NCI-H69 (cell line): Measurements from ENCODE around the gene VPS13D.

Experiments
- DNase-seq: peaks from one replicate; lab custom pipeline; 2025; lab: John Stamatoyannopoulos, UW

Gene VPS13D

DNA sequence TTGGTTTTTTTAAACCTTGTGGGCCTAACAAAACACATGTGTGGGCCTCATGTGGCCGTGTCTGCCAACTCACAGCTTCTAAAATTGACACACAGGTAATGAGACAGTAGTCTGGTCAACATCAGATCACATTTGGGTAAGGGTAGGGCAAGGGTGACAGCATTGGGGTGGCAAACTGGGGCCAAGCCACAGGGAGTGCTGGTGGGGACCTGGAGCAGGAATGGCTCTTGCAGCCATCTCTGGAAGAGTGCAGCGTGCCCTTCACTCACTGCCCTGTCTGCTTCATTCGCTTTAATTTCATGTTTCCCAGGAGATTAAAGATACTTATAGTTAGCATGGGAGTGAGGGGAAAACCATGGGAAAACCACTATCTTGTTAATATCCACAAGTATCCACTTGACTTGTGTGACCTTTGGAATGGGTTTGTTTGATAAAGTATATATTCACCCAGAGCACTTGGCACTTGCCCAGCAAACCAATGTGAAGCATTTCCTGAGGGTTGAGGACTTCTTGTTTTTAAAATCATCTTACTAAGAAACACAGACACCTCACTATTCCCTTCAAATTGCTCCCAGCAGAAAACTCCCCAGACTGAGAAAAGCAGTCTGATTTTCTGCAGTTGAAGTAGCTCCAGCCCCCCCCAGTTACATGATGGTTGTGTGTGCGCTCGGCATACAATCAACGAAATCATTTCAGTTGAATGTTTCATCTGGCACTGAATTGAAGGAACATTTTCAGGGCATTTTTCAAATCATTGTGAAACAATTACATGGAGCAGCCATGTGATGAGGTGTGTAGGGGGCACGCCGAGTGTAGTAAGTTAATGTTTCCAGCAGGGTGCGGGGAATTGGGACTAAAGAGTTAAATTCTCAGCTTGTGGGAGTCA, 175.7 kb downstream of the VPS13D start:
- no peak for DNase-seq

DNA sequence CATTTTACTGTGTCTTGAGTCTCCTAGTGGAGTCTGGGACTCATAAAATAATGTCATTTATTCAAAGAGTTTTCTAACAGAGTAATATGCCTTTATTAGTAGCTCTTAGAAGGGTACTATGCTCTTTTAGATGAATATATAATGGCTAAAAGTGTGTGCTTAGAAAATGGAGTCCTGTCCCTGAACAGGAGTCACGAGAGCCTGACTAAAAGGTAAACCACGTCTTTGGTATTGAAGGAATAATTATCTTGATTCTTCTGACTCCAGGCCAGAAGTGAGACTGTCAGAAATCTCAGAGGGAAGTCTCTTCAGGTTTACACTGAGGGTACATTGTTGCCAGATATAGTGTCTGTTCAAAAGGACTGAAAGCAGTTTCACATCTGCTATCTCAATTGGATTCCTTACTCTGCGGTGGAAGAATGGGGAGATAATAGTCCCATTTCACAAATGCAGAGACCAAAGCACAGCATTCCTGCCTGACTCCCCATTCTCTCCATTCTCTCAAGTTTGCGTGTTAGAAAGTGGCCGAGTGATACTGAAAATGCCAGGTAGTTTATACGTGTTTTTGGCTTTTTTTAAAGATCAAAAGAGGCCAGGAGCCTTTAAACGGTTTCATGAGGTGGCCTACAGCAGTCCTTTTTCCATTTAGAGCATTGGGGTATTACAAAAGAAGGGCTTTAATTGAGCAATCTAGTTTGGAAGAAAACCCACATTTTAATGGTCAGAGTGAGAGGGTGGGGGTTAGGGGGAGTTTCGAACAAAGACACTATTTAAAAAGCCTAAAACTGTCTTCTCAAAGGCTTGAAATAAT, 176.6 kb downstream of the VPS13D start:
- no peak for DNase-seq

GRCh38 chr1:12407050-12407961, 177.5 kb downstream of the VPS13D start:
- DNase-seq: peak; percentile 3

- DNase-seq: no peak
Observed at GRCh38 chr1:12407962-12408454, 178.2 kb downstream of the VPS13D start.

GRCh38 chr1:12408662-12409061, 178.8 kb downstream of the VPS13D start:
- no peak for DNase-seq

- DNase-seq: no peak
Observed at GRCh38 chr1:12409681-12410080, 179.9 kb downstream of the VPS13D start.

DNA sequence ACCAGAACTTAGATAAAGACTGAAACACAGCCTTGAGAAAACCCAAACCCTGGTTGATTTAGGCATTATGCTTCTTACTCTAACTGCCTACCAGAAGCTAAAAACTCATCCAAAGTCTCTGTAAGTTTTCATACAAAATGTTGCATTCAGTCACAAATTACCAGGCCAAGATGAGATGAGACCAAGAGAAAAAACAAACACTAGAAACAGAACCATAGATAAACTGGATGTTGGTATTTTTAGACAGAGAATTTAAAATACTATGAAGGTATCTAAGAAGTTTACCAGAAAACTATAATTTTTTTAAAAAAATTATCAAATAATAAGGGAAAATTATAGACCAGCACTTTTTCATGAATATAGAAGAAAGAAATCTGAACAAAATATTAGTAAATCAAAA, 180.5 kb downstream of the VPS13D start:
- DNase-seq: no peak

- DNase-seq: no peak
Observed at GRCh38 chr1:12411098-12411497, 181.3 kb downstream of the VPS13D start.

DNA sequence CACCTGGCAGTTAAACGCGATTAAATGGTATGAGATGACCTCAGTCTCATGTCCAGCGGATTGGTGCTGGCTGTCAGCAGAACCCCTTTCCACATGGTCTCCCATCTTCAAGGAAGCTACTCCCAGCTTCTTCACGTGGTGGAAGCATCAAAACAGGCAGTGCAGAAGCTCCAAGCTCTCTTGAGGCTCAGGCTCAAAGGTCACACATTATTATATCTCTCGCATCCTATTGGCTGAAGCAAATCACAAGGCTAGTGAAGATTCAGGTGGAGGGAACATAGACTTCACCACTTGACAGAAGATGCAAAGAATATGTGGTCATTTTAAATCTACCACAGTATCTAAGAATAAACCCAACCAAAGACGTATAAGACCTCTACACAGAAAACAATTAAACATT, 181.9 kb downstream of the VPS13D start:
- DNase-seq: no peak

DNA sequence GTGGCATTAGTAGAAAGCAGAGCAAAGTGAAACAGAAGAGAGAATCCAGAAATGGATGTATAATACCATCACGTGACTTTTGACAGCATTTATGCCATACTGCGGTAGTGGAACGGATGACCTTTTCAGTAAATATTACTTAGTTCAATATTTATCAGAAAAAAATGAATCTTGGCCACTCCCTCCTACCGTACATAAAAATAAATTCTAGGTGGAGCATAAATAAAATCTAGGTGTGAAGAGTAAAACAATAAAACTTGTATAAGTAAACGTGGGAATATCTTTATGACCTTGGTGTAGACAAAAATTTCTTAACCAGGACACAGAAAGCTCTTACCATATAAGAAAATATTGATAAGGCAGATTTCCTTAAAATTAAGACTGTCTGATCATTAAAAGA, 182.6 kb downstream of the VPS13D start:
- no peak for DNase-seq

DNA sequence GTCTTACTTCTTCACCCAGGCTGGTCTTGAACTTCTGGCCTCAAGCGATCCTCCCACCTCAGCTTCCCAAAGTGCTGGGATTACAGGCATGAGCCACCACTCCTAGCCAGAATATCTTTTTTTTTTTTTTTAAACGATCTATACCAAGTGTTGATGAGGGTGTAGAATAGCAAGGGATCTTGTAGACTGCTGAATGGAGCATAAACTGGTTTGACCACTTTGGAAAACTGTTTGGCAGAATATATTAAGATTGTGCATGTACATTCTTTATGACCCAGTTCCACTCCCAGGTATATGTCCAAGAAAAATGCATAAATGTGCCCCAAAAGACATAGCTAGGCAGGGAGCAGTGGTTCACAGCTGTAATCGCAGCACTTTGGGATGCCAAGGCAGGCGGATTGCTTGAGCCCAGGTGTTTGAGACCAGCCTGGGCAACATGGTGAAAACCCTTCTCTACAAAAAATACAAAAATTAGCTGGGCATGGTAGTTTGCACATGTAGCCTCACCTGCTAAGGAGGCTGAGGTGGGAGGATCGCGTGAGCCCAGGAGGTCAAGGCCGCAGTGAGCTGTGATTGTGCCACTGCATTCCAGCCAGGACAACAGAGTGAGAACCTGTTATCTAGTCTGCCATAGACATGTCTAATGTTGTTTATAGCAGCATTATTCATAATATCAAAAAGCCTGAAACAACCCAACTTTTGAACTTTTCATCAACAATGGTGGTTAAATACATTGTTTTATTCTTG, 184.0 kb downstream of the VPS13D start:
- DNase-seq: no peak

DNA sequence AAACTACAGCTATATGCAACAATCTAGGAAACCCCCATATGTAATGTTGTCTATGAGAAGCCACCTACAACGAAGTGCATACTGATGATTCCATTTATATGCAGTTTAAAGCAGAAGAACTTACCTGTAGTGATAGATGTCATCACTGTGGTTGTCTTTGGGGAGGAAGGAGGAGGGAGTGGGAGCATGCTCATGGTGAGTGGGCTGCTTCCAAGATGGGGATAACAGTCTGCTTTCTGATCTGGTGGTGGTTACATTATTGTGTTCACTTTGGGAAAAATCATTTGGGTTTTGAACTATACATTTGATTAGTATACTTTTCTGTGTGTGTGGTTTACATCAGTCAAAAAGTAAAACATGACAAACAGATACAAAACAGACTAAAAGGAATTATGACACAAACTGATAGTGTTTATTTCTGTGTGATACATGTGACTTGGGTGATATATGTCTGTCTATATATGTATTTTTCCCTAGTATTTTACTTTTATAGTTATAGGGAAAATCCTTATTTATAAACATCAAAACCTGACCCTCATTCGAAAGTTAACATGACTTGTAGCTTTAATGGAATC, 184.7 kb downstream of the VPS13D start:
- no peak for DNase-seq

DNA sequence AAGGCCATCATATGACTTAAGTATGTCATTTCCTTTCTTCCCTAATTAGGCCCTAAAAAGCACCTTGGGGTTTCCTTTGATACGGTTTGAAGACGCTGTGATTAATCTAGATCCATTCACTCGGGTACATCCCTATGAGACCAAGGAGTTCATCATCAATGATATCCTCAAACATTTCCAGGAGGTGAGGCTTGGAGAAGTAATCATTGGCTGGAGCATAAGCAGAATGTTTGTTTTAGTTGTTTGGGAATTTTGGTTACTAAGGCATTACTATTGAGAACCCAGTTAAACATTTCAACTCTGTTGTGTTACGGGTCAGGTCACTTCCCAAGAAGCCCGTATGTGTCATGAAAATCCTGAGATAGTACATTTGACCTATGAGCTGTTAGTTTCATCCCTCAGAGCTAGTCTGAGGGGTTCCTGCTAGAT, 185.2 kb downstream of the VPS13D start:
- no peak for DNase-seq

DNA sequence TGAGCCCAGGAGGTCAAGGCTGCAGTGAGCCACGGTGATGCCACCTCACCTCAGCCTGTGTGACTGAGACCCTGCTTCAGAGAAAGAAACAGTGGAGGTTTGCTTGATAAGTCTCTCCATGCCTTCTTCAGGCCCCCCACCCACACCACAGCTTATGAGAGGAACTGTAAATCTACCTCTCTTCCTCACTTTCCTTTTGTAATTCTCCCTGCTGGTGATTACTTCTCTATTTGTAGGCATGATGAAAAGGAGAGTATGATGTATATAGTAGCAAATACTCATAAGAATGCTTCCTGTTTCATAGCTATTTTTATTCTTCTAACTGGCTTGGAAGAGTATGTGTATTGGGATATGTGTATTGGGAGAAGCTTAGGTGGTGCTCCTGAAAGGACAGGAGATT, 186.3 kb downstream of the VPS13D start:
- DNase-seq: no peak

DNA sequence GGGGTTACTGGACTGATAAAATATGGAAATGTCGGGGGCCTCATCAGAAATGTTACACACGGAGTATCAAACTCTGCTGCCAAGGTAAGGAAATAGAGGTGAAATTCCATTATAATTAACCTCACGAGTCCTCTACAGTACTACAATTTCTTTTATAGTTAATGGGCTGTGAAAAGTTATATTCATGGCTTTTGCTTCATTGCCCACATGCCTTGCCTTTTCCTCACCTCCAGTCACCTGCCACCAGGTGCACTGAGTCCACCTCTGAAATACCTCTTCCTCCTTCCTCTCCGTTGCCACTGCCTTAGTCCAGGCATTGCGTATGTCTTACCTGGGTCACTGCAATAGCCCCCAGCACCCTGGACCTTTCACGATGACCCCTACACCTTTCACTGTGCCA, 186.9 kb downstream of the VPS13D start:
- DNase-seq: no peak

DNA sequence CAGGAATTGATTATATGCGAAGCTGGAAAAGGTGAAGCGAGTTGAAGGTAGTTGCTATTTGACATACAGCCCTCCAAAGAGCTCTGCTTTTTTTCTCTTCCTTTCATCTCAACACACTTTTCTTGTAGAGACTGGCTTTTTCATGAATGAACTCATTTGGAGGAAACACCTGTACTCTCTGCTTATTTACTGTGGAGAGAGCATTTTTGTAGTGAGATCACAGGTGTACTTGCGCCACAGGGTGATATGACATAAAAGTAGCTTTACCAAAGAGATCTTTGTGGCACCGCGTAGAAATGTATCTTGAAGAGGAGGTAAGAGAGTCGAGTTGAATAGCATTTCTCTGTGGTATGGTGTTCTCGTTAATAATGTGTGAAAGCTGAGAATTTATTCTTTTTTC, 187.6 kb downstream of the VPS13D start:
- DNase-seq: no peak

GRCh38 chr1:12420171-12420570, 190.3 kb downstream of the VPS13D start:
- no peak for DNase-seq

- DNase-seq: peak; percentile 4
Observed at GRCh38 chr1:12422488-12422887, 192.7 kb downstream of the VPS13D start.

DNA sequence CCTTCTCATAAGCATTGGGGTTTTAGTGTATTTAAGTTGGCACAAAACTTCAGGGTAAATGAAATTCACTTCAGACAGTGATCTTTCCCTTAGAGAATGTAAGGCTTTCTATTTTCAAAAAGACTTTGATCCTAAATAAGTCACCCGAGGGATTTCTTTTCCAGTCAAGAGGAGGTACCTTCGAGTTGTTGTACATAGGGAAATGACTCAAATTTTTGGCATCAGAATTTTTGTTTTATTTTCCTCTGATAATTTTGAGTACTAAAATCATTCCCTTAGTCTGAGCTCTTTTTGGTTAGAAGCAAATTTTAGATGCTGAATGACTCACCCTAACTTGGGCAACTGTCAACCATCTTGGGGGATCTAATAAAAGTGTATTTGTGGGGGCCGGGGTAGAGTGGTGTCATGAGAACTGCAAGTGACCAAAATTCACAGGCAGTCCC, 194.3 kb downstream of the VPS13D start:
- DNase-seq: no peak

GRCh38 chr1:12424793-12425192, 195.0 kb downstream of the VPS13D start:
- no peak for DNase-seq

- DNase-seq: no peak
Observed at GRCh38 chr1:12426030-12426429, 196.2 kb downstream of the VPS13D start.
